ENCODE results near the gene RPN2.
"Not testable (repeated sequence)": the region's sequence is repeated elsewhere in the genome, so short reads cannot be mapped to it uniquely, and the experiment has no call there.

The RPN2 gene

GRCh38 chr20:37178839-37179682 lies at the start of gene RPN2, which contains the start of gene MROH8:
TSS of gene RPN2 (plus strand) at chr20:37179330. CDS start at chr20:37179357, 27 bp downstream.
TSS of gene MROH8 (minus strand) at chr20:37179548.
- FAIRE-seq (no peak), DNase-seq (ENCODE audit: insufficient read length, low spot score) (peak; percentile 61)
- no peak for TF ChIP-seq CTCF (IDR thresholded peaks at IDR 0.05; ENCODE audit: insufficient read depth, missing control alignments)

GRCh38 chr20:37131486-37131885 lies 47.6 kb upstream of the RPN2 start:
- DNase-seq (ENCODE audit: insufficient read length, low spot score): no peak

GRCh38 chr20:37133952-37134351 lies 45.2 kb upstream of the RPN2 start:
- TF ChIP-seq CTCF (IDR thresholded peaks at IDR 0.05; ENCODE audit: insufficient read depth, missing control alignments): no peak
- FAIRE-seq: no peak

More at GRCh38 chr20:37131486-37131885, 47.6 kb upstream of the RPN2 start:
- TF ChIP-seq CTCF (IDR thresholded peaks at IDR 0.05; ENCODE audit: insufficient read depth, missing control alignments): no peak
- no peak for FAIRE-seq

GRCh38 chr20:37137547-37137946 lies 41.6 kb upstream of the RPN2 start:
- no peak for TF ChIP-seq CTCF (IDR thresholded peaks at IDR 0.05; ENCODE audit: insufficient read depth, missing control alignments)
- FAIRE-seq: no peak

More at GRCh38 chr20:37133952-37134351, 45.2 kb upstream of the RPN2 start:
- DNase-seq (ENCODE audit: insufficient read length, low spot score): no peak

GRCh38 chr20:37142708-37143107 lies 36.4 kb upstream of the RPN2 start:
- FAIRE-seq (no peak), DNase-seq (ENCODE audit: insufficient read length, low spot score) (no peak)
- TF ChIP-seq CTCF (IDR thresholded peaks at IDR 0.05; ENCODE audit: insufficient read depth, missing control alignments): no peak

More at GRCh38 chr20:37137547-37137946, 41.6 kb upstream of the RPN2 start:
- DNase-seq (ENCODE audit: insufficient read length, low spot score): no peak

- FAIRE-seq (no peak), DNase-seq (ENCODE audit: insufficient read length, low spot score) (no peak)
- TF ChIP-seq CTCF (IDR thresholded peaks at IDR 0.05; ENCODE audit: insufficient read depth, missing control alignments): no peak
Observed at GRCh38 chr20:37144856-37145404, 34.2 kb upstream of the RPN2 start.

- no peak for DNase-seq (ENCODE audit: insufficient read length, low spot score)
- no peak for TF ChIP-seq CTCF (IDR thresholded peaks at IDR 0.05; ENCODE audit: insufficient read depth, missing control alignments)
Observed at GRCh38 chr20:37147250-37147649, 31.9 kb upstream of the RPN2 start.

GRCh38 chr20:37150864-37151263 lies 28.3 kb upstream of the RPN2 start:
- FAIRE-seq; DNase-seq (ENCODE audit: insufficient read length, low spot score): not testable (repeated sequence)

More at GRCh38 chr20:37147250-37147649, 31.9 kb upstream of the RPN2 start:
- FAIRE-seq: no peak

Measured in D721Med (cell line).